GM12891 (cell line): ENCODE measurements around the gene GDPD5.

ENCODE experiments used
- DNase-seq: peaks from one replicate; pipeline ENCODE4 v3.0.0; 2011; ENCODE audit warnings: low spot score; ENCODE audit not compliant: insufficient read length
- FAIRE-seq: peaks from 2 replicates; lab custom pipeline; 2011; peaks lifted over from hg19 to GRCh38; lab: Jason Lieb, UNC
- PAX5 ChIP-seq: IDR thresholded peaks from 2 replicates; pipeline ENCODE4 v1.6.1; 2011; ENCODE audit warnings: low read length, moderate library complexity, mild to moderate bottlenecking; ENCODE audit not compliant: insufficient read depth, severe bottlenecking
- POLR2A ChIP-seq: IDR thresholded peaks from 2 replicates; pipeline ENCODE4 v1.6.1; 2011; ENCODE audit warnings: low read depth, low read length, control low read depth
- POLR2AphosphoS5 ChIP-seq: IDR thresholded peaks from 2 replicates; pipeline ENCODE4 v1.6.1; 2011; ENCODE audit warnings: low read depth, low read length, control low read depth
- POU2F2 ChIP-seq: IDR thresholded peaks from 2 replicates; pipeline ENCODE4 v1.6.1; 2011; ENCODE audit warnings: low read depth, mild to moderate bottlenecking, control low read depth, low read length, moderate library complexity
- SPI1 ChIP-seq: IDR thresholded peaks from 2 replicates; pipeline ENCODE4 v1.6.1; 2011; ENCODE audit warnings: low read depth, low read length, control low read depth
- TAF1 ChIP-seq: IDR thresholded peaks from 2 replicates; pipeline ENCODE4 v1.6.1; 2011; ENCODE audit warnings: low read depth, low read length, control low read depth

Gene GDPD5

GRCh38 chr11:75481922-75482606 lies 43.7 kb downstream of the GDPD5 start:
- FAIRE-seq (no peak), DNase-seq (no peak)
- TF ChIP-seq TAF1, result no peak
- no peak for TF ChIP-seq SPI1

- no peak for DNase-seq
- TF ChIP-seq SPI1, result no peak
- TF ChIP-seq TAF1, result no peak
- TF ChIP-seq POLR2A, result no peak
- TF ChIP-seq POLR2AphosphoS5, result no peak
- TF ChIP-seq POU2F2, result no peak
- no peak for TF ChIP-seq PAX5
- FAIRE-seq, result no peak
Measured at GRCh38 chr11:75481223-75481921, 44.4 kb downstream of the GDPD5 start.

DNA sequence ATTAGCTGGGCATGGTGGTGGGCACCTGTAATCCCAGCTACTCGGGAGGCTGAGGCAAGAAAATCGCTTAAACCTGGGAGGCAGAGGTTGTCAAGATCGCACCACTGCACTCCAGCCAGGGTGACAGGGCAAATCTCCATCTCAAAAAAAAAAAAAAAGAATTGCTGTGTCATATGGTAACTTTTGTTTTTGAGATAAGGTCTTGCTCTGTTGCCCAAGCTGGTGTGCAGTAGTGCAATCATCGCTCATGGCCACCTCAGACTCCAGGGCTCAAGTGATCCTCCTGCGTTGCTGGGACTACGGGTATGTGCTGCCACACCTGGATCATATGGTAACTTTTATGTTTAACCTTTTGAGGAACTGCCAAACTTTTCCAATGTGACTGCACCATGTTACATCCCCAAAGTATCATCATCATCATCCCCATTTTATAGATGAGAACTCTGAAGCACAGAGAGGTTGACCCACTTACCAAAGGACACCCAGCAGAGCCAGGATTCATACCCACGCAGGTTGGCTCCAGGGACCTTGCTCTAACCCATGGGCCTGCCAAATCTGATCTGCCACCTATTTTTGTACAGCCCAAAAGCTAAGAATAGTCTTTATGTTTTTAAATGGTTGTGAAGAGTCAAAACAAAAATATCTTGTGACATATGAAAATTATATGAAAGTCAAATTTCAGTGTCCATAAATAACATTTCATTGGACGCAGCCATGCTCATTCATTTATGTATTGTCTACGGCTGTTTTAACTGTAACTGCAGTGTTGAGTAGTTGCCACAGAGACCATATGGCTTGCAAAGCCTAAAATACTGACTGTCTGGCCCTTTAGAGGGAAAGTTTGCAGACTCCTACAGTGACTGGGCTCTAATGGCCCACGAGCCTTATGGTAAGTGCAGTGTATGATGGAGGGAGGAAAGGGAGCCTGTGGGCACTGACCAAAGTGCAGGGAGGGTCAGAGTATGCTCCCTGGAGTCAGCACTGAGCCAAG lies 45.3 kb downstream of the GDPD5 start:
- DNase-seq (no peak), FAIRE-seq (no peak)
- TF ChIP-seq SPI1, result no peak
- no peak for TF ChIP-seq PAX5
- no peak for TF ChIP-seq POLR2A
- TF ChIP-seq POU2F2, result no peak
- no peak for TF ChIP-seq POLR2AphosphoS5
- no peak for TF ChIP-seq TAF1

DNA sequence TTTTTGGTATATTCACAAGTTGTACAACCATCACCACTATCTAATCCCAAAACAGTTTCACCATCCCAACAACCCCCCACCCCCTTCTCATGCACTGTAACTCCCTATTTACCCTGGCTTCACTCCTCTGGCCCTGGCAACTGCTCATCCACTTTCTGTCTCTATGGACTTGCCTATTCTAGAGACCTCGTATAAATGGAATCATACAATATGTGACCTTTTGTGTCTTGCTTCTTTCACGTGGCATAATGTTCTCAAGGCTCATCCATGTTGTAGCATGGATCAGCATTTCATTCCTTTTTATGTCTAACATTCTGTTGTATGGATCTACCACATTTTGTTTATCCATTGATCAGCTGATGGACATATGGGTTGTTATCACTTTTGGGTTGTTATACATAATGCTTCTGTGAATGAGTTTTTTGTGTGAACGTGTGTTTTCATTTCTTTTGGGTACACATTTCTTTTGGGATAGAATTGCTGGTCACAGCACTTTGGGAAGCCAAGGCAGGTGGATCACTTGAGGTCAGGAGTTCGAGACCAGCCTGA lies 46.1 kb downstream of the GDPD5 start:
- TF ChIP-seq PAX5 (no peak), TAF1 (no peak), POLR2A (no peak), POU2F2 (no peak), POLR2AphosphoS5 (no peak), SPI1 (no peak)
- no peak for FAIRE-seq
- no peak for DNase-seq

GRCh38 chr11:75478783-75479596 lies 46.8 kb downstream of the GDPD5 start:
- DNase-seq (no peak), FAIRE-seq (no peak)
- TF ChIP-seq SPI1 (no peak), TAF1 (no peak), POLR2A (no peak), PAX5 (no peak), POU2F2 (no peak), POLR2AphosphoS5 (no peak)

- DNase-seq, result no peak
- TF ChIP-seq POLR2AphosphoS5 (no peak), POLR2A (no peak), PAX5 (no peak), SPI1 (no peak), POU2F2 (no peak), TAF1 (no peak)
- FAIRE-seq, result no peak
Measured at GRCh38 chr11:75477614-75477935, 48.2 kb downstream of the GDPD5 start.

DNA sequence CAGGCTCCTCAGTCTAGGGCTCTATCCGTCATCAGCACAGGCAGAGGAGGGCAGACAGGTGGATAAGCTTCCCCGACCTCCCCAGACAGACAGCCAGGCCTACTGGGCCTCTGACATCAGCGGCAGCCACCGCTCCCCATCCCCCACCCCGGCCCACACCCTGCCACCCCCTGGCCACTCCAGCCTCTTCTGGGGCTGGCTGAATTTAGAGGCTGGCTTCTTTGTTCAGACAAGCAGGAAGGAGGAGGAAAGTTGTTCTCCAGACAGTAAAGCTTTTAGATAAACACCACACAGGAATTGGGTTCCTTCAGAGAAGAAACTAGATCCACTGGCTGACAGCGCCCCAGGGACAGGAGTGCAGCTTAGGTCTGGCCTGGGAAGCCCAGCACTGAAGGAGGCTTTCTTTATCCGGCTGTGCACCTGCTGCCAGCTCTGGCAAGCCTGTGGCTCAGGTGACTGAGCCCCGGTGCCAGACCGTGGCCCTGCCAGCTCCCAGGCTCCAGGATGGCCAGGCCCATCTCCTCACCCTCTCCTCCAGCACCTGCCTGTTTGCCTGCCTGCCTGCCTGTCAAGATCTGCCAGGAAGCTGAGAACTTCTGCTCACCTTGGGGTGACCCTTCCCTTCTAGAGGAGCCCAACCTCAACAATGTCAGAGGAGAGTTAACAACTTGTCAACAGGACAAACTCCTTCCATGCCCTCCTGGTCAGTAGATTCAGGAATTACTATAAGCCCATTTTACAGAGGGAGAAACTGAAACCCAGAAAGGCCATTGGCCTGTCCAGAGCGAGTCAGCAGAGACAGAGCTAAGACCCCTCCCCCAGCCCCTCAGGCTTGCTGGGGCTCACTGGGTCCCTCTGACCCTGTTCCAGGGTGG lies 48.8 kb downstream of the GDPD5 start:
- DNase-seq (no peak), FAIRE-seq (no peak)
- no peak for TF ChIP-seq TAF1
- no peak for TF ChIP-seq SPI1
- no peak for TF ChIP-seq POLR2A
- TF ChIP-seq PAX5, result no peak
- TF ChIP-seq POU2F2, result no peak
- TF ChIP-seq POLR2AphosphoS5, result no peak

- TF ChIP-seq POLR2A (no peak), TAF1 (no peak), SPI1 (peak; percentile 44; the same call in 1 of the 2 replicates)
- FAIRE-seq (no peak), DNase-seq (peak; percentile 40)
Measured at GRCh38 chr11:75475767-75476650, 49.7 kb downstream of the GDPD5 start.
